Left renal cortex interstitium (tissue), 4 donors: ENCODE results near the gene EHHADH. TPM values are rescaled to one million over a fixed set of nuclear protein-coding genes. Genes with fewer than 3 reads are reported as not detected.

Source experiments
- DNase-seq, 4 donors: peaks; one replicate each; pipeline ENCODE4 v3.0.0-alpha.2; 2013; ENCODE audit warnings: low read depth in 4 of 4, low spot score in 2 of 4, missing footprints in 1 of 4
- polyA plus RNA-seq, 4 donors: library from polyadenylated mRNA; unstranded; fragments of 120-200 nt; gene quantifications; one replicate each; pipeline ENCODE4 v1.2.1, GENCODE V29; 2013; ENCODE audit not compliant: insufficient read length in 4 of 4

EHHADH gene
- polyA plus RNA-seq, 4 donors = 21.8 to 32.8 (median 27.7) TPM

DNA sequence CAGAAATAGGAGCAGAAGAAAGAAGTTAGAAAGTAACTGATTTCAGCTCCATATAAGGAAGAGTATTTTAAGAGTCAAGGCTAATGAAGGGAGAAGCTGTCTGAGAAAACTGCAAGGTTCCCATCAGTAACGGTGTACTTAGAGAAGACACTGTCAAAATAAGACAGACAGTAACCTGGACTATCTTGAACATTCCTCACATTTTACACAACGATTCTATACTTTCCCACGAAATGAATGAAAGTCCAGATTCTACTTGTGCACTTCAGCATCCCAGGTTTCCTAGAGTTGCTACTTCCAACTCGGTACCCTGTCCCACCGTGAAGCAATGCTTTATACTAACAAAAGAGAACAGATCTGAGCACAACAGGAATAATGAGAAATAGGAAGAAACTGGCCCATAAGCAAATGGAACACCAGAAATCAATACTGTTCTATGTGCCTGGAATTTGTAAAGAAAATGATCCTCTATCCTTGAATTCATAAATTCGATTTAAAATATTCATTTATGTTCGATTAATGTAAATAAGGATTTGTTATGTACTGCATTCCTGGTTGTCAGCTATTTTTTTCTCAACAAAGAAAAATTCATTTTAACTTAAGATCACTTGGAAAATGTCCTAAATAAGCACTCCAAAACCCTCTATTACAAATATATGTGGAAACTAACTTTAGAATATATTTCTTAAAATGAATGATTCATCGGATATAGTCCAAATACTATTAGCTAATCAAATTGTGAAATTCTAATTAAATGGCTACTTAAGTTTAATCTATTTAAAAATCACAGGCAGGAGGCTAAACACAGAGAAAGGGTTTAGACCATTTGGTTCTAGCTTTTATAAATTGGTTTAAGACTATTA, 102.5 kb downstream of the EHHADH start:
- peak in 1 of 4 donors; percentile 13 for DNase-seq

- DNase-seq = no peak
Observed at GRCh38 chr3:185150561-185150960, 103.3 kb downstream of the EHHADH start.

DNA sequence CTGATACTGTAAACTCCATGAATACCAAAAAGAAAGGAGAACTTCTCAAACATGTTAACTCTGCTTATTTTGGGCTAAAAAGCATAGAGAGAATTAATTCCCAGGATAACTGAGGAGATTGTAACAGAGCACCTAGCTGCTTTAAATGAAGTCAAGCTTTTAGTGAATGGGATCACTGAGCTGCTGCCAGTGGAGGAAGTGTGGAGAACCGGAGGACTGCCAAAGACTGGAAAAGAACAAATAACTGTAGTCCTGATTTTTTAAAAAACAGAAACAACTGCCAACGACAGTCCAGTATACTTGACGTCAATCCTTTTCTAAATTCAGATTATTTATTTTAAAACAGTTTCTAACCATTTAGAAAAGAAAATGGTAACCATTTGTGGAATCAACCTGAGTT, 104.3 kb downstream of the EHHADH start:
- DNase-seq = no peak

- no peak for DNase-seq
Observed at GRCh38 chr3:185145511-185145910, 108.3 kb downstream of the EHHADH start.

DNA sequence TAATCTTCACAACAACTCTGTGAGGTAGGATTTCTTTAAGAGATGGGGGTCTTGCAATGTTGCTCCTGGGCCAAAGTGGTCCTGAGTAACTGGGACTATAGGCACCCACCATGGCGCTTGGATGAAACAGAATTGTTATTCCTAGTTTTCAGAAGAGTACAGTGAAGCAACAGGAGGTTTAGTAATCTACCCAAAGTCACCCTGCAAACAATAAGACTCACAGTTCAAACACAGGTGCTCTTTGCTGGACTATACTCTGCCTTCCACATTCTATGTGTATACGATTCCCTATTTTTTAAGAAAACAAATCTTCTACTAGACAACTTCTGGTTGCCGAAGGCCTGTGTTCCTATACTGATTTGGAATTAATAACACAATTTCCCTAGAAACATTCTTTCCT, 109.1 kb downstream of the EHHADH start:
- no peak for DNase-seq

Other genes with a start within 250 kb of the EHHADH start
- gene C3orf70, start 101.0 kb downstream of the EHHADH start, polyA plus RNA-seq = 1 to 10 TPM; 7.4 to 9.4 (median 8.1) TPM
- 10 to 100 TPM; 40.8 to 50.2 (median 46.7) TPM for gene MAP3K13, start 109.1 kb upstream of the EHHADH start, polyA plus RNA-seq
- gene TMEM41A, start 245.0 kb upstream of the EHHADH start, polyA plus RNA-seq = 10 to 100 TPM; 27.1 to 34.1 (median 30.1) TPM